ENCODE results near the gene TRIM7. TPM values are rescaled to one million over a fixed set of nuclear protein-coding genes. Genes with fewer than 3 reads are reported as not detected.

TRIM7 gene
- total and polyA plus RNA-seq, 9 of the 15 experiments (the other 6 are each of a cell fraction or from before 2014, with no cell fraction given): 2.6 to 14.9 (median 8.9) TPM

DNA sequence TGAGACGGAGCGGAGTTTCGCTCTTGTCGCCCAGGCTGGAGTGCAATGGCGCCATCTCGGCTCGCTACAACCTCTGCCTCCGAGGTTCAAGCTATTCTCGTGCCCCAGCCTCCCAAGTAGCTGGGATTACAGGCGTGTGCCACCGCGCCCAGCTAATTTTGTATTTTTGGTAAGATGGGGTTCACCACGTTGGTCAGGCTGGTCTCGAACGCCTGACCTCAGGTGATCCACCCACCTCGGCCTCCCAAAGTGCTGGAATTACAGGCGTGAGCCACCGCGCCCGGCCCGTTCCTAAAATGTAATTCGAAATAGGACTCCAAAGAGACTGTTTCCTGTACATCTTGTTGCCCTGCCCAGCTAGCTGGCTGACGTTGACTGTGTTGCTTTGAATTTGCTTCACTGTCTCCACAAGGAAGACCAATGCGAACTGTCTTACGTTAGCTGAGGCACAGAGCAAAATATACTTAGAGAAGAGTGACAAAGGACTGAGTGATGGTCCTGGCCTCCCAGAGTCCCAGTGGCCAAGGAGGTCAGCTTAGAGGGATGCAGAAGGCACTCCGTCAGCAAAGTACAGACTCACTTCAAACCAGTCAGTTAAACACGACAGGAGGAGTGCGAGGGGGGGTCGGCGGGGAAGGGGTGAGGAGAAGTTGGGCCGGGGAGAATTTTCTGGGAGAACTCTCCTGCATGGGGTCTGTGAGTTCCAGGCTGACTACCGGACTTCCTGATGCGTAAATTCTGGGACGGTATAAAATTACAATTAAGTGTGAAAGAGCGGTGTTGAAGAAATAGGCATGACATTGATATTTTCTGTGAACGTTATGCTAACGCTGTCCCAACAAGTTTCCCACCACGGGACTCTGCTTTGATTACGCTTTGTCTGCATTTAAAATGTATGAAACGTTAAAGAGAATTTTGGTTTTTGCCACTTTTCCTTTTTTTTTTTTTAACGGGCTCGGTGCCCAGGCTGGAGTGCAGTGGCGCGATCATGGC is 11.3 kb upstream of the TRIM7 start (continued):
- TF ChIP-seq DIDO1 (tag; IDR thresholded peaks at IDR 0.05; ENCODE audit: low read depth): no peak
- 0 out of 2 replicates have a peak, but pooled peaks have one; percentile 10 for TF ChIP-seq NCOA1 (IDR thresholded peaks at IDR 0.05; ENCODE audit: low read depth)
- TF ChIP-seq ZNF134 (CRISPR knock-in tag; conservative IDR thresholded peaks at IDR 0.05): no peak
- TF ChIP-seq, protein P1, sequence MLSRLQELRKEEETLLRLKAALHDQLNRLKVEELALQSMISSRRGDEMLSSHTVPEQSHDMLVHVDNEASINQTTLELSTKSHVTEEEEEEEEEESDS (CRISPR knock-in tag; IDR thresholded peaks at IDR 0.05): no peak
- 0 out of 2 replicates have a peak, but pooled peaks have one; percentile 36 for TF ChIP-seq DMBX1 (CRISPR knock-in tag; IDR thresholded peaks at IDR 0.05; ENCODE audit: borderline replicate concordance)
- TF ChIP-seq, protein P2, sequence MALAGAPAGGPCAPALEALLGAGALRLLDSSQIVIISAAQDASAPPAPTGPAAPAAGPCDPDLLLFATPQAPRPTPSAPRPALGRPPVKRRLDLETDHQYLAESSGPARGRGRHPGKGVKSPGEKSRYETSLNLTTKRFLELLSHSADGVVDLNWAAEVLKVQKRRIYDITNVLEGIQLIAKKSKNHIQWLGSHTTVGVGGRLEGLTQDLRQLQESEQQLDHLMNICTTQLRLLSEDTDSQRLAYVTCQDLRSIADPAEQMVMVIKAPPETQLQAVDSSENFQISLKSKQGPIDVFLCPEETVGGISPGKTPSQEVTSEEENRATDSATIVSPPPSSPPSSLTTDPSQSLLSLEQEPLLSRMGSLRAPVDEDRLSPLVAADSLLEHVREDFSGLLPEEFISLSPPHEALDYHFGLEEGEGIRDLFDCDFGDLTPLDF (CRISPR knock-in tag; IDR thresholded peaks at IDR 0.05): no peak
- no peak for TF ChIP-seq BRCA1 (IDR thresholded peaks at IDR 0.05)
- TF ChIP-seq BRCA1 (CRISPR knock-in tag; IDR thresholded peaks at IDR 0.05): no peak
- TF ChIP-seq, protein P3, sequence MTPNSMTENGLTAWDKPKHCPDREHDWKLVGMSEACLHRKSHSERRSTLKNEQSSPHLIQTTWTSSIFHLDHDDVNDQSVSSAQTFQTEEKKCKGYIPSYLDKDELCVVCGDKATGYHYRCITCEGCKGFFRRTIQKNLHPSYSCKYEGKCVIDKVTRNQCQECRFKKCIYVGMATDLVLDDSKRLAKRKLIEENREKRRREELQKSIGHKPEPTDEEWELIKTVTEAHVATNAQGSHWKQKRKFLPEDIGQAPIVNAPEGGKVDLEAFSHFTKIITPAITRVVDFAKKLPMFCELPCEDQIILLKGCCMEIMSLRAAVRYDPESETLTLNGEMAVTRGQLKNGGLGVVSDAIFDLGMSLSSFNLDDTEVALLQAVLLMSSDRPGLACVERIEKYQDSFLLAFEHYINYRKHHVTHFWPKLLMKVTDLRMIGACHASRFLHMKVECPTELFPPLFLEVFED (CRISPR knock-in tag; conservative IDR thresholded peaks at IDR 0.05): no peak
- TF ChIP-seq, protein P4, sequence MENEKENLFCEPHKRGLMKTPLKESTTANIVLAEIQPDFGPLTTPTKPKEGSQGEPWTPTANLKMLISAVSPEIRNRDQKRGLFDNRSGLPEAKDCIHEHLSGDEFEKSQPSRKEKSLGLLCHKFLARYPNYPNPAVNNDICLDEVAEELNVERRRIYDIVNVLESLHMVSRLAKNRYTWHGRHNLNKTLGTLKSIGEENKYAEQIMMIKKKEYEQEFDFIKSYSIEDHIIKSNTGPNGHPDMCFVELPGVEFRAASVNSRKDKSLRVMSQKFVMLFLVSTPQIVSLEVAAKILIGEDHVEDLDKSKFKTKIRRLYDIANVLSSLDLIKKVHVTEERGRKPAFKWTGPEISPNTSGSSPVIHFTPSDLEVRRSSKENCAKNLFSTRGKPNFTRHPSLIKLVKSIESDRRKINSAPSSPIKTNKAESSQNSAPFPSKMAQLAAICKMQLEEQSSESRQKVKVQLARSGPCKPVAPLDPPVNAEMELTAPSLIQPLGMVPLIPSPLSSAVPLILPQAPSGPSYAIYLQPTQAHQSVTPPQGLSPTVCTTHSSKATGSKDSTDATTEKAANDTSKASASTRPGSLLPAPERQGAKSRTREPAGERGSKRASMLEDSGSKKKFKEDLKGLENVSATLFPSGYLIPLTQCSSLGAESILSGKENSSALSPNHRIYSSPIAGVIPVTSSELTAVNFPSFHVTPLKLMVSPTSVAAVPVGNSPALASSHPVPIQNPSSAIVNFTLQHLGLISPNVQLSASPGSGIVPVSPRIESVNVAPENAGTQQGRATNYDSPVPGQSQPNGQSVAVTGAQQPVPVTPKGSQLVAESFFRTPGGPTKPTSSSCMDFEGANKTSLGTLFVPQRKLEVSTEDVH (IDR thresholded peaks at IDR 0.05; ENCODE audit: low read depth, partially characterized antibody): peak; percentile 21
- TF ChIP-seq, protein P5, sequence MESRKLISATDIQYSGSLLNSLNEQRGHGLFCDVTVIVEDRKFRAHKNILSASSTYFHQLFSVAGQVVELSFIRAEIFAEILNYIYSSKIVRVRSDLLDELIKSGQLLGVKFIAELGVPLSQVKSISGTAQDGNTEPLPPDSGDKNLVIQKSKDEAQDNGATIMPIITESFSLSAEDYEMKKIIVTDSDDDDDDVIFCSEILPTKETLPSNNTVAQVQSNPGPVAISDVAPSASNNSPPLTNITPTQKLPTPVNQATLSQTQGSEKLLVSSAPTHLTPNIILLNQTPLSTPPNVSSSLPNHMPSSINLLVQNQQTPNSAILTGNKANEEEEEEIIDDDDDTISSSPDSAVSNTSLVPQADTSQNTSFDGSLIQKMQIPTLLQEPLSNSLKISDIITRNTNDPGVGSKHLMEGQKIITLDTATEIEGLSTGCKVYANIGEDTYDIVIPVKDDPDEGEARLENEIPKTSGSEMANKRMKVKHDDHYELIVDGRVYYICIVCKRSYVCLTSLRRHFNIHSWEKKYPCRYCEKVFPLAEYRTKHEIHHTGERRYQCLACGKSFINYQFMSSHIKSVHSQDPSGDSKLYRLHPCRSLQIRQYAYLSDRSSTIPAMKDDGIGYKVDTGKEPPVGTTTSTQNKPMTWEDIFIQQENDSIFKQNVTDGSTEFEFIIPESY (CRISPR knock-in tag; IDR thresholded peaks at IDR 0.05): peak; percentile 69
- peak; percentile 51; the same call in 1 of the 2 replicates for TF ChIP-seq TARDBP (IDR thresholded peaks at IDR 0.05)
- TF ChIP-seq, protein P6, sequence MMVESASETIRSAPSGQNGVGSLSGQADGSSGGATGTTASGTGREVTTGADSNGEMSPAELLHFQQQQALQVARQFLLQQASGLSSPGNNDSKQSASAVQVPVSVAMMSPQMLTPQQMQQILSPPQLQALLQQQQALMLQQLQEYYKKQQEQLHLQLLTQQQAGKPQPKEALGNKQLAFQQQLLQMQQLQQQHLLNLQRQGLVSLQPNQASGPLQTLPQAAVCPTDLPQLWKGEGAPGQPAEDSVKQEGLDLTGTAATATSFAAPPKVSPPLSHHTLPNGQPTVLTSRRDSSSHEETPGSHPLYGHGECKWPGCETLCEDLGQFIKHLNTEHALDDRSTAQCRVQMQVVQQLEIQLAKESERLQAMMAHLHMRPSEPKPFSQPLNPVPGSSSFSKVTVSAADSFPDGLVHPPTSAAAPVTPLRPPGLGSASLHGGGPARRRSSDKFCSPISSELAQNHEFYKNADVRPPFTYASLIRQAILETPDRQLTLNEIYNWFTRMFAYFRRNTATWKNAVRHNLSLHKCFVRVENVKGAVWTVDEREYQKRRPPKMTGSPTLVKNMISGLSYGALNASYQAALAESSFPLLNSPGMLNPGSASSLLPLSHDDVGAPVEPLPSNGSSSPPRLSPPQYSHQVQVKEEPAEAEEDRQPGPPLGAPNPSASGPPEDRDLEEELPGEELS (CRISPR knock-in tag; IDR thresholded peaks at IDR 0.05; ENCODE audit: borderline replicate concordance): no peak
- TF ChIP-seq IRF2 (CRISPR knock-in tag; IDR thresholded peaks at IDR 0.05): no peak
- peak; percentile 89 for TF ChIP-seq EGR1 (conservative IDR thresholded peaks at IDR 0.05)
- no peak for TF ChIP-seq ERF (CRISPR knock-in tag; IDR thresholded peaks at IDR 0.05)
- TF ChIP-seq BRD4 (IDR thresholded peaks at IDR 0.05): no peak
